Endometrium (tissue), 2 donors: ENCODE results near the gene ID2.

Experiments used
- FAIRE-seq: peaks from 2 replicates; lab custom pipeline; 2012; peaks lifted over from hg19 to GRCh38; lab: Jason Lieb, UNC
- donor health status: control.
- donor health status: control.

Gene ID2

DNA sequence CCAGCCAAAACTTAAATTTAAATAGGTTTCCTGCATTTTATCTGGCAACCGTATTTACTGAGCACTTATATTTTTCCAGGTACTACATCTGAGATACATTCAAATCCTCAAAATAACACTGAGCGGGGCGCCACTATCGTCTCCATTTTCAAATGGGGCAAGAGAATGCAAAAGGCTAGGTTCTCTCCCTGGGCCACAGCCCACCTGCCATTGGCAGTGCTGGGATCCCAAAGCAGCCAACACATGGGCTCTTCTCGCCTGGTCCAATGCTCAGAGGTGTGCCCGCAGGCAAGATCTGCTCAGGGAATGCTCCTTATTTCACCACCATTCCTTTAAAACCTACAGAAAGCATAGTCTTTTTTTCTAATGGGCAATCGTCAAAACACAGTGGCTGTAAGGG lies 11.3 kb upstream of the ID2 start:
- FAIRE-seq, result no peak

DNA sequence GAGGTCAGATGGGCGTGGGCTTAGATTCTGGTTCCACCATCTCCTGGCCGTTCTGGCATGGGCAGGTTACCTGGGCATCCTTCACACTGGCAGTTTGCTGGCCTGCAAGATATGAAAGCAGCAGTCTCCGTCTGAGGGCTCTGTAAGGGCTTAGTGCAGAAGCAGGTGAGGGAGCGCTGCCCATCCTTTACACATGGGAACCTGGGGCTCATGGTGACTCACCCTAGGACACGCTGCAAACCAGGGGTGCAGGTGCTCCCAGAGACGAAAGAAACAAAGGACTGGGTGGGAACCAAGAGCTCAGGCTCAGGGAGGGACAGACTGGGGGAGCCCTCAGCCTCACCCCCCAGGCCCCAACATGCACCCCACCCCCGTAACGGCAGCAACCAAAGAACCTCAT lies 10.7 kb upstream of the ID2 start:
- no peak for FAIRE-seq

DNA sequence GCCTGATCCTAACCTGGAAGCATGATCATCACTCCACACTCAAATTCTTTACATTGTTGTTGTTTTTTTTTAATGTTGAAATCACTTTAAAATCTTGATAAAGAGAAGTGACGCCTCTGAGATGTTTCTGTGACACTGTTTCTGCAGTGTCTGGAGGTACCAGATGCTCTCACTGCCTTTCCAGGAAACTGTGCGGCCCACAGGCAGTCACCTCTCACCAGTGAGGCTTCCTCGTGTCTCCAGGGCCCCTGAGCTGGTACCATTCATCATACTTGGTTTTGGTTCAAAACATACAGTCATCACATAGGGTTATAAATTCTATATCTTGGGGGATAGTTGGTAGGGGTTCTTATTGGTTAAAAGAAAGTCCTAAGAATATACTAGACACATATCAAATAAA lies 10.1 kb upstream of the ID2 start:
- FAIRE-seq, result no peak

DNA sequence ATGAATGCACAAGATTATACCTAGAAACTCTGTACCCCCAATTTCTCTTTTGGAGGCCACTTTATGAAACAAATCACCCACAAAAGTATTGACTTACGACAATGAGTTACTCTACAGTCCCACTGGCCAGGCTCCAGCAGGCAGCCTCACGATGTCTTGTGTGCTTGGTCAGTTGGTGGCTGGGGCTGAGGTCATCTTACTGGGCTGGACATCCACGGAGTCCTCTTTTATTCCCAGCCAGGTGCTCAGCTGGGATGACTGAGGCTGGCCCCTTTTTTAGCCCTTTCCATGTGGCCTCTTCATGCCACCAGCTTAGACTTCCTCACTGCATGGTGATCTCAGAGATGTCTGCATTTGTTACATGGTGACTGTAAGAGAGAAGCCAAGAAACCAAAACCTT lies 8.9 kb upstream of the ID2 start:
- FAIRE-seq, result no peak

DNA sequence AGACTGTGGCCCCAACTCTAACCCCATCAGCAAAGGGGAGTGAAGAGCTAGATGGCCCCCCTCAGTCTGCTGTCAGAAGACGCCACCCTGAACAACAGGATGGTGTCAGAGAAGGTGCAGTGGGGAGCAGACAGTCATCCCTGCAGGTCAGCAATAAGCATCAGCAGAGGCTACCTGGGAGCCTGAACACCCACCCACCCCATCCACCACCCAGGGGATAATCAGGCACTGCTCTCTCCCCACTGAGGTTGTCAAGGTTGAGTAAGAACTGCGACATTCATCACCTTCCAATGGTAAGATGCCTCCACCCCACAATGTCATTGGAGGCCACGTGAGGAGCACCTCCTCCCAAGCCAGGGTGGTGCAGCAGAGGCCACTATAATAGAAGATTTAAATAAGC lies 8.5 kb upstream of the ID2 start:
- no peak for FAIRE-seq

DNA sequence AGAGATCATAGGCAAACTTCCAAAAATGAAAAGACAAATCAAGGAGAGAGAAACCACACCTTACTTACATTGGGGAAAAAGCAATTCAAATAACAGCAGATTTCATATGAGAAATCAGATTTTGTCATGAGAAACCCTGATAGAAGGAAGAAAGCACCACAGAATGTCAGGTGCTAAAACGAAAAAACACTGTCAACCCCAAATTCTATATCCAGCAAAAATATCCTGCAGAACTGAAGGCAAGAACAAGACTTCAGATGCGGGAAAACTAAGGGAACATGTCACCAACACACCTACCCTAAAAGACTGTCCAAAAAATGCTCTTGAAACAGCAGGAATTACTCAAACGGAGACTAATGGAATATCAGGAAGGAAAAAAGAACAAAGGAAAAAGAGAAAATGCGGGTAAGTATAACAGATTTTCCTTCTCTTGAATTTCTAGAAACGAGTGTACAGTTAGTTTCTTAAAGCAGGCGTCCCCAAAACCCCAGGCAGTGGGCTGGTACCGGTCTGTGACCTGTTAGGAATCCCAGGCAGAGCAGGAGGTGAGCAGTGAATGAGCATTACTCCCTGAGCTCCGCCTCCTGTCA lies 7.3 kb upstream of the ID2 start:
- FAIRE-seq, result no peak

DNA sequence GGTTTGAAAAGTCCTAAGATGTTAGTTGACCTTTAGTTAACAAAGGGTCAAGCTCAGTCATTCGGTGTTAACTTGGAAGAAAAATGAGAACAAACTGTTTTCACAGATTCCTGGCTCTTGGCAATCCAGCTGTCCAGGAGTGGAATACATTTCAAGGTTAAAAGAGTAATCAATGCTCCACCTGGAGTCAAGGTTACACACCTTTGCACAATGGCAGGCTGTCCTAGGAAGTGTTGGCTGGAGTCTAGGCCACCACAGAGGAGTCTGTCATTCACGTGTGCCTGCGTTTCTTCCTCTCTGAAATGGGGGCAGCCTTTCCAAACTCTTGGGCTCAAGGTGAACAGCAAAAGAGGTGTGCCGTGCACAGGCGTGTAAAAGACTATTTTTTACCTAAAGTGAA lies 6.3 kb upstream of the ID2 start:
- FAIRE-seq, result no peak

DNA sequence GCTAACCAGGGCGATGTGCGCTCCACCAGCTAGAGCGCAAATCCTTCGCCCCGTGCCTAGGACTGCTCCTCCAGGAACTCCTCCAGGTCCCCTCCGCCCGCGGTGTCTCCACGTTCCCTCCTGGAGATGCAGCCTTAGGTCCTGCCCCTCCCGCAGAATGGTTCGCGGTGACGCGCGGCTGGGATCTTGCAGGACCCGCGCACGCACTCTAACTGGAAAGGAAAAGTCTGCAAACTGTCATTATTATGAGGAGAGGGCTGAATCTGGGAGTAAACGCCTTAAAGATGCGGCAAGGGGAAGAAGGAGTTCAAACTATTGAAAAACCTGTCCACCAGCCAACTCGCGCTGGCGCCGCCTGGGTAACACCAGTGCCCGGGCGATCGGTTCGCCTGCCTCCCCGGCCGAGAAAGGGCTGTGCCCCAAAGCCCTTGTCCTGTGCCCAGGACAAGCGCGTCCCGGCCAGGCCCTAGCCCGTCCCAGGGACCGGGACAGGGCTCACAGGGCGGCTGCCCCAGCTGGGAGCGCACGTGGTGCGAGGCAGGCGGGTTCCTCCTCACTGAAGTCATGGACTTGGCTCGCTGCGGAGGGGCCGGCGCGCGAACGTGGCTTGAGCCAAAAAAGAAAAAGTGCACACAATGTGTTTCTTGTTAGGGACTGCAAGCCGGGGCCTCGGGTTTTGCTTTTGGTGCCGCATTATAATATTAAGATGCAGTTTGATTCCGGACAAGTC lies 5.5 kb upstream of the ID2 start:
- FAIRE-seq, result no peak

DNA sequence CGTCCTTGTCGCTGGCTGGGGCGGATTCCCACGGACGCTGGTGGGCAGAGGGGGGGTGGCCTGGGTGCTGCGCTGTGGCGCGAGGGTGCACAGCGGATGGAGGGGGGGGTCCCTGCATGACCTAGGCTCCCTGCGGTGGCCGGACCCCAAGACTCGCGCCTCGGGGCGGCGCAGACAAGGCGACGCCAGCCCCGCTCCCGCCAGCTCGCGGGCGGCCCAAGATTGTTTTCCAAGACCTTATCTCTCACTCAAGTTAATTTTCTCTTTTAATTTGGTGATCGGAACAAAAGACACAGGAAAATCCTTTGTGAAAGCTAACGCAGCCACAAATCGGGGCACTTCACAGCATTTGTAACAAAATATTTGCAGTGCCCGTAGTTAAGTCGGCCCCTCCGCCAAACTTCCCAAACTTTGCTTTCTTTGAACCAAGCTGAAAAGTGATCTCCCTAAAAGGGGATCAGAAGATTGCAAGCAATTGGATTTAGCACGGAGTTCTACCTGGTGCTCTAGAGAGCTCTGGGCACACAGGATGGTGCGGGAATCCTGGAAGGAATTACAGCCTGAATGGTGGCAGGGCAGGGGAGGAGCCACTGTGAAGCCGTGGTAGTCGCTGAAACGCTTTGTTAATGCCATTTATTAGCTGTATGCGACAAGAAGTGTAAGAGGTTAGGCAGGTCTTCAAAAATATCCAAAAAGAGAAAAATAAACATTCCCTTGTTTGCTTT lies 4.8 kb upstream of the ID2 start:
- no peak for FAIRE-seq

DNA sequence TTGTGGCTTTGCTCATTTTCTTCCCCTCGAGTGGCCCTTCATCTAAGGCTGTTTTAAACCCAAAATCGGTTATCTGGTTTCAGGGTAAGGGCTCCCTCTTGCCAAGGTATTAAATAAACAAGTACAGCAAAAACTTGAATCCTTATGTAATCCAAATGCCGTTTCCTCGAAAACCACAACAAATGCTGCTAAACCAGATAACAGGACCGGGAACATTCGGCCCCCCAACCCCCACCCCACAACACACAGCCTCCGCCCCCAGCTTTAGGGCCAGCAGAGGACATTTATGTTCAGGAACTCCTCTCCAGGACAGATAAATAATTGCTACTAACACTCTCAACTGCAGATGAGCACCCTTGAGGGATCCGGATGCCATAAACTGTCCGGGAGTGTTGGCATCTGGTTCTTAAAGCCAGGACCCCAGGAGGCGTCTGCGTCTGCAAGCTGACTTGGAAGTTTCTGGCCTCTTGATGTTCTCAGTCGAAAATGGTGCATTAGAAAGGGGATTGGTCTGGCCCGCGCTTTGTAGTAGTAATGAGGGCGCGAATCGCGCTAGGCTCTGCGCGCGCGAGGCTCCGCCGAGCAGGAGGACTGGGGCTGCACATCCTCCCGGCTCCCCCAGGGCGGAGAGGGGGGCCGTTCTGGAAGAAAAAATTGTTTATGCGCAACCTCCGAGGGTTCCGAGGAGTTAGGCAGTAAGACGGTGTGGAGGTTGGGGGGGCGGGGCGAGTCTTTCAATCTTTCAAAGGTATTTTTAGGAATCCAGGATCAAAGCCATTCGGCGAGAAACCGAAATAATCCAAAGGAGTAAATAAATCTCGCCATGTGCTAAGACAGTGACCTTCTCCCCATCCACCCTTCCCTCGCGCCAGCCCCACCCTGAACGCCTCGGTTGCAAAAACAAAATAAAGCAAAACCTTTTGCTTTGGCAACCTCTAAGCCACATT lies 3.9 kb upstream of the ID2 start:
- FAIRE-seq, result no peak

DNA sequence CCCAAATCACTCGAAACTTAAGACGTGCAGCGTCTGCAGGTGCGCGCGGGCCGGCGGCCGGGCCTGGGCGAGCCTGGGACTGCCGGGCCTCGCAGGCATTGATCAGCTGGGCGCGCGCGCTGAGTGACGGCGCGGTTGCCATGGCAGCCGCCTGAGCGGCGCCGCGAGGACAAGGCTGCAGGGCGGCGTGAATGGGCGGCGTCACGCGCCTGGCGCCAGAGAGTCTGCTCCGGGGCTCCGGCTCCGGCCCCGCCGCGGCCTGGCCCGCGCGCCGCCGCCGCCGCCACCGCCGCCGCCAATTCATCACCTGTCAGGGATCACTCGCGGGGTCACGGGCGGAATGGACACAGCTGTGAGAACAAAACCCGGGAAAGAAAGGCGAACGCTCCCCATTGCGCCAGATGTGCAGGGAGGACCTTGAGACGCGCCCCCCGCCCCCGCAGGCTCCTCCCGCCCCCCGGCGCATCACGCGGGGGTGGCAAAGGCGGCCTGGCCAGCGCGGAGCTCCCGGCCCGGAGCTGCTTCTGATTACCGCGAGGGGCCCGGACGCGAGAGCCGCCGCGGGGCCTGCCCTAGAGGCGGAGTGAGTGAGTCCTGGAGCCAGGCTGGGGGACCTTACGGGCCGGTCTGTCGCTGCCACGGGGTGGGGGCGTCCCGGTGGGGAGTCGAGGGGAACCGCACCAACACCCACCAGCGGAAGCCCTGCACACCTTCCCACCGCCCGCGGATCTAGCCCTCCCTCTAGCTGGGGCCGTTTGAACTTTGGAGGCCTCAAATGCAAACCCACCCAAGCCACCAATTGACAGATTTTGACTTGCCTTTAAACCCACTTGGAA lies 2.9 kb upstream of the ID2 start:
- no peak for FAIRE-seq

DNA sequence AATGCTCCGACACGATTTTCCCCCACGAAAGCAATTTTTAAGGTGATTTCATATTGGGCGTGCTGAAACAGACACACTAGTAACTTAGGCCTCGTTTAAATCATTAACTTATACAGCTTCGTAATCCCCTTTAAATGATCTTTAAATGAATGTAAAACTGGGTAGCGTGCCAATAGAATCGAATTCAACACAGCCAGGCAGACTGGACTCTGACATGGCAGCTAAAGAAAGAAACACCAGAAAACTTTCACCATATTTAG lies 2.4 kb upstream of the ID2 start:
- no peak for FAIRE-seq

DNA sequence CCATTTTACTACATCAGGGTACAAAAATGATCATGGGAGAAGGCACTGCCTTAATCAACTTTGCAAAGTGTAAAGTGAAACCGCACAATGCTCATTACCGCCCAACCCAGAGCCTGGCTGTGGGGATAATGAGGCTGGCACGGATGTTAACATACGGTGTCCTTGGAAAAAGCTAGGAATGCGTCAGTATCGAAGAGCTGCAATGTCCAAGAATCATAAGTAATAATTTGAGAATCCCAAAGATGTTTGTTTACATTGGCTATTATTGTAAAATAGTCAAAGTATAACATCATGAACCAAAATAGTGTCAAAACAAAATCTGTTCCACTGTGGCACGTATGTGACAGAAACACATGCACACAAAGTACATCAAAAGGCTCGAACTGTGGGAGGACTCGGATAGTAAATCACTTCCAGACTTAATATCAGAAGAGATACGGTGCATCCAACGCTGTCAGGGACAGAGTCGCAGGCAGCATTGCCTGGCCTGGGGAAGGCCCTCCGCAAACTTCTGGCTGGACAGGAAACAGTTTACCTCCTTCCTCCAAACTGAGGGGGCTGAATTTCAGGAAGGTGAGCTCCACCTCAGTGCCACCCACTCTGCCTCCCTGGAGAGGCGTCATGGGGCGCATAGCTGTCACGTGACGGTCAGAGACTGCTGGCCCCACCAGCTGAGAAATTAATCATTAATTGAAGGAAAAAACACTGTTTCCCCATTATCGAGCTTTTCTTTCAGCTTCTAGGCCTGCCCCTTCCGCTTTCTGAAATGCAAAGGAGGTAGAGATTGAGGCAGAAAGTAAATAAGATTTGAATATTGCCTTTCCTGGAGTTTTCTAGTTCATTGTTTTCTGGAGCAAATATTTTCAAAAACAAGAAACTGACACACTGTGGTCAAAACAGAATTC lies 1.8 kb upstream of the ID2 start:
- no peak for FAIRE-seq

DNA sequence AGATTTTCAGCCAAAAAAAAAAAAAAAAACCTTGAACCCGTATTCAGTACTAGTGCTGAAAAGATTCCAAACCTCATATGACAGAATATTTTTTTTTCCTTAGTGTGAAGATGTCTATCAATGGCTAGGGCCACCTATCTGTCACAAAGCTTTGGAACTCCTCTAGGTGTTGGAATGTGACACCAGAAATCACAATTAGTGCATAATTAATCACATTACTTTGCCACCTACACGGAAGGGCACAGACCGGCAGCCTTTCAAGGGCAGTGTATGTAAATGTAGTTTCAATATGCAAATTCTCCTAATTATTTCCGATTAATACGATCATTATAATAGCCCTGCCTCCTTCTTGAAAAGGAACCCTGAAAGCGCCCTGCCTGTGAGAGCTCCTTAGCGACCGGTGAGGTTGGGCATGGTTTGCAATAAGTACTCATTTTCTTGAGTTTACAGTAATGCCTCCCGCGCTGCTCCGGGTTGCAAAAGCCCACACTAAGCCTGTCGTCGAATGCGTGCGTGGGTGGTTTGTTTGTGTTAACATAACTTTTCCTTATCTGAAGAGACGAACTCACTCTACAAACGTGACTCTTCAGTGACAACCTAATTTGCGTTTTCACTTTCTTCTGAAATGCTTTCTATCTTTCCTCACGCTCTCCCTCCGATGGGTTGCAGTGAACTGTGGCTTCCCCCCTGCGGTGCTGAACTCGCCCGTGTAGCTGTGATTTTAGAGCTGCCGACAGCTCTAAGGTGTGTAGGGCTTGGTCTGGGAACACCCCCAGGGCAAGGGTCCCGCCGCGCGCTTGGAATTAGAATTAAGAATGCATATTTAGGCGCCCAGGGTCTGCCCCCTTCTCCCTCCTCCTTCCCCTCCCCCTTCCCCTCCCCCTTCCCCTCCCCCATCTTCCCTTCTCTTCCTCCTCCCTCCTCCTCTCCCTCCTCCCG lies 765 bp upstream of the ID2 start:
- FAIRE-seq, result no peak

DNA sequence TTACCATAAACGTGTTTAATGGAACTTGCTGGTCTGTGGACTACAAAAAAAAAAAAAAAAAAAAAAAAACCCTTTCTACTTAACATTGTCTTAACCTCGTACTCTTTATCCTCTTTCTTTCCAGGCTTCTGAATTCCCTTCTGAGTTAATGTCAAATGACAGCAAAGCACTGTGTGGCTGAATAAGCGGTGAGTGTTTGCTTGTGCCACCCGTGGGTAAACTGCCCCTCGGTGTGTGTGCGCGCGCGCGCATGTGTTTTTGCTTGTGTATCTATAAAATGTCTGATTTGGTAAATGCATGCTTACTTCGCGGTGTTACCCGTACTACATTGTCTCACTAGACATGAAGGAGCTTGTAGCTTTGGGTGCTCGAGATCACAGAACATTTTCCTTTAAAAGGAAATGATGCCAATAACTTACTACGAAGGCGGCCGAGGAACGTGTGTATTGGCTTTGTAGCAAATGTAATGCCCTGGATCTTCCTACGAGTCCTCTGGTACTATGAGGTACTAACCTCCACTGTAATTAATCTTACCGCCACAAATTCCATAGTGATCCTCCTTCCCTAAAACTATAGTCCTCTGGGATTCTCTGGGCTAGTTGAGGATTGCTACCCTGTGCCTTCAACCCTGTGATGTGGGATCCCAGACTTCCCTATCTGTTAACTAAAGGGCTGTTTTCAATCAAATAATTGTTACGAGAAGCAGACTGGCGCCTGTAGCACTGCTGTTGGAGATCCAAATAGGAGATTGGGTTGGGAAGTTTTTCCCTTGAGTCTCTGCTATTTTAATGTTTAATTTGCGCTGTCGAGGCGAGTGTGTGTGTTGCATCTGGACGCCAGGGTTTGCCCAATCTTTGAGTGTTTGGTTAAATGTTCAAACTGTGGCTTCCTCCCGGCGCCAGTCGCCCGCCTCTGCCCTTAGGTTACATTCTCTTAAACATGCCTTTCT lies 1.1 kb downstream of the ID2 start:
- no peak for FAIRE-seq

DNA sequence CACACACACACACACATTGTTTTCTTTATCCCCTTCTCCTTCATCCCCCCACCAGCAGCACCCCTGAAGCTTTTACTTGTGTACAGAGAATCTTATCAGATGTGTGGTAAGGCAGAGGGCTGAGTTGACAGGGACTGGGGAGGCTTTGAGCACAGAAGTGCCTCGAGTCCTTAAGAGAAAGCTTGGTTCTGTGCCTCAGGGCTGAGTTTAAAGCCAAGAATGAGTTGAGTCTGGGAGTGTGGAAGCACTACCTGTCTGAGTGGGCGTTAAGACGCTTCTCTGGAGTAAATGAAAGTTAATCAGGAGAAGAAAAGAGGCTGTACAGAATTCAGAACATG lies 2.7 kb downstream of the ID2 start:
- no peak for FAIRE-seq

DNA sequence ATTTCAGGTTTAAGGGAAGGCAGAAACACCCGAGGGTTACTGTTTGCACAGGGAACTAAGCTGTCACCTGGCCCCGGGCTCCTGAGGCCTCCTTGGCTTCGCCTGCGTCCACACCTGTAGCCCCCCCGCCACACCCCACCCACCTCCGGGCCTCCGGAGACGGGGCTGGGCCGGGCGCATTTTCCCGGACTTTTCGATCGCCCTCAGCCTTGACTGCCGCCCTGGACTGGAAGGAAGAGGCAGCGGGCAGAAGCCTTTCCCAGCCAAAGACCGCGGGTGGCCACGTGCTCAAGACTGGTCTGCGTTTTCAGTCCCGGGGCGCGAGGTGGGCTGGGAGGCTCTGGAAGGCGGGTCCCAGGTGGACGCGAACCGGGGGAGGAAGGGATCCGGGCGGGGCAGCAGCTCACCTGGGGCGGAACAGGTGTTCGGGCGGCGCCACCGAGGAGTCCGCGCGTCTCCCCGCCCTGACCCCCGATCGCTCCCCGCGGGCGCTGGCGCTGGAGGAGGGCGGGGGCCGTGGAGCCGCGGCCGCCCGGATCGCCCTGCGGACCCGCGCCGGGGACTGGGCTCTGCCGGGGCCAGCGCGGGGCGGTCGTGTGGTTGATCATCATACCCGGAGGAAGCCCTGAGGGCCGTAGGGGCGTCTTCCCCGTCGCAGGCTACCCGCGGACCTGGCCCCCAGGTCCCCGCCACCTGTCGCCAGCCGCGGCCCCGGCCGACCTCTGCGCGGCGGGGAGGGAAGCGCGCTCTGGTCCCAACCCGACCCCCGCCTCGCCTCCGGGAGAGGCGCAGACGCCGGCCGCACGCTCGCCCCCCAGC lies 3.2 kb downstream of the ID2 start:
- no peak for FAIRE-seq
